Progenitor cell of endocrine pancreas (in vitro differentiated cells): Measurements from ENCODE around the gene METTL16. TPM values are rescaled to one million over a fixed set of nuclear protein-coding genes. Genes with fewer than 3 reads are reported as not detected.

Source experiments
- DNase-seq: peaks from one replicate; pipeline ENCODE4 v3.0.0; 2021; ENCODE audit warnings: low spot score; ENCODE audit not compliant: unreplicated experiment
- H3K27ac Mint-ChIP-seq: 2 replicates; pipeline ENCODE4 v1.8.0; 2021; ENCODE audit warnings: mild to moderate bottlenecking, moderate library complexity, mixed read lengths
- H3K27me3 Mint-ChIP-seq: 2 replicates; pipeline ENCODE4 v1.8.0; 2021; ENCODE audit warnings: mixed read lengths
- H3K36me3 Mint-ChIP-seq: 2 replicates; pipeline ENCODE4 v1.8.0; 2022; ENCODE audit warnings: mixed read lengths; ENCODE audit not compliant: insufficient read depth
- H3K4me1 Mint-ChIP-seq: 2 replicates; pipeline ENCODE4 v1.8.0; 2021; ENCODE audit warnings: low read depth, mixed read lengths
- H3K4me3 Mint-ChIP-seq: 2 replicates; pipeline ENCODE4 v1.8.0; 2021; ENCODE audit warnings: low read depth, mild to moderate bottlenecking, moderate library complexity, mixed read lengths
- H3K9me3 Mint-ChIP-seq: 2 replicates; pipeline ENCODE4 v1.8.0; 2021; ENCODE audit warnings: low read depth, mixed read lengths
- long read RNA-seq: library from polyadenylated mRNA; unstranded; transcript quantifications from one replicate; pipeline ENCODE4 v2.0.0, GENCODE V29; 2020
- total RNA-seq: library from RNA; stranded (reverse); gene quantifications from 2 replicates; pipeline ENCODE4 v1.2.1, GENCODE V29; 2021
- TF ChIP-seq, protein P1 (sequence below): fragments of 200-600 bp; sonication (generic); IDR thresholded peaks from one replicate; pipeline ENCODE4 v1.5.0; 2021; ENCODE audit warnings: antibody characterized with exemption, mild to moderate bottlenecking; ENCODE audit not compliant: unreplicated experiment

The METTL16 gene, protein sequence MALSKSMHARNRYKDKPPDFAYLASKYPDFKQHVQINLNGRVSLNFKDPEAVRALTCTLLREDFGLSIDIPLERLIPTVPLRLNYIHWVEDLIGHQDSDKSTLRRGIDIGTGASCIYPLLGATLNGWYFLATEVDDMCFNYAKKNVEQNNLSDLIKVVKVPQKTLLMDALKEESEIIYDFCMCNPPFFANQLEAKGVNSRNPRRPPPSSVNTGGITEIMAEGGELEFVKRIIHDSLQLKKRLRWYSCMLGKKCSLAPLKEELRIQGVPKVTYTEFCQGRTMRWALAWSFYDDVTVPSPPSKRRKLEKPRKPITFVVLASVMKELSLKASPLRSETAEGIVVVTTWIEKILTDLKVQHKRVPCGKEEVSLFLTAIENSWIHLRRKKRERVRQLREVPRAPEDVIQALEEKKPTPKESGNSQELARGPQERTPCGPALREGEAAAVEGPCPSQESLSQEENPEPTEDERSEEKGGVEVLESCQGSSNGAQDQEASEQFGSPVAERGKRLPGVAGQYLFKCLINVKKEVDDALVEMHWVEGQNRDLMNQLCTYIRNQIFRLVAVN
- total RNA-seq: 43.8 and 44.4 TPM in 2 replicates
- long read RNA-seq, full-length matches to known transcripts: 7 of 34 reads
- long read RNA-seq, partial matches to known transcripts: 6 of 34 reads
- long read RNA-seq, other reads (novel, unspliced or antisense): 21 of 34 reads

DNA sequence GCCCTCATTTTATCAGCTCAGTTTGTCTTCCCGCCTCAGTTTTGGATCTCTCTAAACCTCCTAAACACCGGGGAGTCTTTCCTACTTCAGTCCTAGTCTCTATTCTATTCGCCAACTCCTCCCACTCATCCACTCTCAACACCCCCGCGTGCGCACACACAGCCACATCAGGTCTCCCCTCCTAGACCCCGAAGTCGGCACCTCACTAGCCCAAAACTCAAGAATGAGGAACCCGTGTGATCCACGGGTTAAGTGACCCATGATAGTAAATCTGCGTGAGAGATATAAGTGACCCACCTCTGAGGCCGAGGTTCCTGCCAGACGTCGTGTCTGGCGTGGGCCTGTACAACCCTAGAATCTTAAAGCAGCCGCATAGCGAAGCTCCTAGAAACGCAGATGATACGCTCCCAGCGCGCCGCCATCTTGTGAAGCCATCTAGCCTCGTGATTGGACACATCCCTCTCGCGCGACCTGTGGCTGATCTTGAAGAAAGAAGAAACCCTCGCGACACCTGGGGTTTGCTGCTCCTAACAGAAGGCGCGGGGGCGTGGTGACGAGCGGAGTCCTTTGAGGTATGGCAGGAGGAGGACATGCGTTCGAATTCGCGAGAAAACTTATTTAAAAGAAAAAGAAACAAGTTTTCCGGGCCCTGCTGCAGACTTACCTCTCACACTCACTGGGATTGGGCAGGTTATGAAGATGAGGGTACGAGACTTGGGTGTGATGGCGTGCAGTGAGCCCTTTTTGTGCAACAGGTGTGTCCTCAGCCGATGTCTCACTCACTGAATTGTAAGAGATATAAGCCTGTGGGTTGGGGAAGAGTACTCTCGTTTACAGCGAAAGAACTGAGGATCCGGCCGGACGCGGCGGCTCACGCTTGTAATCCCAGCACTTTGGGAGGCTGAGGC lies at the start of gene METTL16:
METTL16 (minus strand) TSS at position 427 of the 908 bp plus-strand sequence. CDS start 9,557 bp downstream, outside the sequence.
- H3K36me3 Mint-ChIP-seq: peaks cover 13% of the 10 kb centered on the region
- no peaks in the 10 kb centered on the region for H3K27me3 Mint-ChIP-seq
- peak; percentile 92 for DNase-seq
- no peak within 1 kb of the TSS for H3K4me3 Mint-ChIP-seq
- H3K4me1 Mint-ChIP-seq: peaks cover 15% of the 10 kb centered on the region
- no peak within 1 kb of the TSS for H3K27ac Mint-ChIP-seq
- H3K9me3 Mint-ChIP-seq: peaks cover 3% of the 10 kb centered on the region
- TF ChIP-seq, protein P1, sequence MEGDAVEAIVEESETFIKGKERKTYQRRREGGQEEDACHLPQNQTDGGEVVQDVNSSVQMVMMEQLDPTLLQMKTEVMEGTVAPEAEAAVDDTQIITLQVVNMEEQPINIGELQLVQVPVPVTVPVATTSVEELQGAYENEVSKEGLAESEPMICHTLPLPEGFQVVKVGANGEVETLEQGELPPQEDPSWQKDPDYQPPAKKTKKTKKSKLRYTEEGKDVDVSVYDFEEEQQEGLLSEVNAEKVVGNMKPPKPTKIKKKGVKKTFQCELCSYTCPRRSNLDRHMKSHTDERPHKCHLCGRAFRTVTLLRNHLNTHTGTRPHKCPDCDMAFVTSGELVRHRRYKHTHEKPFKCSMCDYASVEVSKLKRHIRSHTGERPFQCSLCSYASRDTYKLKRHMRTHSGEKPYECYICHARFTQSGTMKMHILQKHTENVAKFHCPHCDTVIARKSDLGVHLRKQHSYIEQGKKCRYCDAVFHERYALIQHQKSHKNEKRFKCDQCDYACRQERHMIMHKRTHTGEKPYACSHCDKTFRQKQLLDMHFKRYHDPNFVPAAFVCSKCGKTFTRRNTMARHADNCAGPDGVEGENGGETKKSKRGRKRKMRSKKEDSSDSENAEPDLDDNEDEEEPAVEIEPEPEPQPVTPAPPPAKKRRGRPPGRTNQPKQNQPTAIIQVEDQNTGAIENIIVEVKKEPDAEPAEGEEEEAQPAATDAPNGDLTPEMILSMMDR: no peak

DNA sequence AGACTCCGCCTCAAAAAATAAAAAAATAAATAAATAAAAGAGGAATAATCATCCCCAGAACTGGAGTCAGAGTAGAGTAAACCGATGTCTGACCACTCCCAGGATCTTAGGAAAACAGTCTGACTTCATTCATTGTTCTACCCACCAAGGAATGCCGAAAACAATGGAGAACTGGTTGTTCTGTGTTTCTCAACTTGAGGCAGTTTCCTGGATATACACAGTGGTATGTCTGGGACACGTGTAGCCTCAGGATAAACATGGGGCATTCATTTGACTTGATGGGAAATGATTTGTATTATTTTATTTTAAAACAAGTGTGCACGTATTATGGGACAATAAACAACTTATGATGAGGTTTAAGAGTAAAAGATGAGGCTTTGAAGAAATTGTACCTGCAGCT lies 49.0 kb upstream of the METTL16 start:
- no peak overlapping the region for H3K4me3 Mint-ChIP-seq
- DNase-seq: no peak
- no peaks in the 10 kb centered on the region for H3K4me1 Mint-ChIP-seq
- H3K9me3 Mint-ChIP-seq: no peaks in the 10 kb centered on the region
- TF ChIP-seq, protein P1: no peak
- no peaks in the 10 kb centered on the region for H3K36me3 Mint-ChIP-seq
- peaks cover 3% of the 10 kb centered on the region for H3K27me3 Mint-ChIP-seq
- H3K27ac Mint-ChIP-seq: no peak overlapping the region

DNA sequence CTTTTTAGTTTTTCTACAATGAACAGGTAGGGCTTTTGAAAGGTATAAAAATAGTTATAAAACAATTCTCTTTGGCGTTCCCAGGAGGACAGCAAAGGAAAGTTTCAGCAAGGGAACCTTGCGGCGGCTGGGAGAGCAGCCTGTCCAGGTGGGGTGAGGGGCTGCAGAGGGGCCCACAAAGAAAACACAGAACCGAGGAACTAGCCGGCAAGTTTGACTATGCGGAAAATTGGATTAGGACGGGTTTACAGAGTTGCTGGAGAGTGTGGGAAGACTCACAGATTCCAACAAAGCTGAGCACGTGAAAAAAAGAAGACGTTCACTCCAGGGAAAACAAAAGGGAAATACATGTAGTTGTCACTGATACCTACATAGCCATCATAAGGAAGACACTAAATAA lies 40.2 kb upstream of the METTL16 start:
- no peak overlapping the region for H3K4me3 Mint-ChIP-seq
- no peaks in the 10 kb centered on the region for H3K27me3 Mint-ChIP-seq
- TF ChIP-seq, protein P1: no peak
- H3K27ac Mint-ChIP-seq: peak overlapping the region; percentile 6
- no peaks in the 10 kb centered on the region for H3K36me3 Mint-ChIP-seq
- H3K9me3 Mint-ChIP-seq: no peaks in the 10 kb centered on the region
- DNase-seq: no peak
- no peaks in the 10 kb centered on the region for H3K4me1 Mint-ChIP-seq

DNA sequence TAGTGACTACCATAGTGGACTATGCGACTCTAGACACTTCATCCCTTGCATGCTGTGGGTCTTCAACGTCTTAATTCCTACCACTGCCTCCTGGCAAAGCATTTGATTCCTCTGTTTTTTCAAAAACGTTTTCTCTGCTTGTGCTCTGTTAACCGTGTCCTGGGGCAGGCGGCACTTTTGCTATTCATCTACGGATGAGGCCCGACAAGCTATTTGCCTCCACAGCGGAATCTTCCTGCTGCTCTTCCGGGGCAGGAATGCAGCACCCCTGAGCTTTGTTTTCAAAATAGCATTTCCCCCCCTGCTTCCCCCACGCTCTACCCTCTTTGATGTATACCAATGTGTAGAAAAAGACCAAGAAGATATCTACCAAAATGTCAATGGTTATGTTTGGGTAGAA lies 39.8 kb upstream of the METTL16 start:
- TF ChIP-seq, protein P1: no peak
- no peaks in the 10 kb centered on the region for H3K4me1 Mint-ChIP-seq
- no peak overlapping the region for H3K27ac Mint-ChIP-seq
- no peaks in the 10 kb centered on the region for H3K9me3 Mint-ChIP-seq
- H3K27me3 Mint-ChIP-seq: no peaks in the 10 kb centered on the region
- DNase-seq: no peak
- H3K36me3 Mint-ChIP-seq: no peaks in the 10 kb centered on the region
- no peak overlapping the region for H3K4me3 Mint-ChIP-seq
